Natural killer cell (primary cell): ENCODE results near the gene GRIN1. TPM values are rescaled to one million over a fixed set of nuclear protein-coding genes. Genes with fewer than 3 reads are reported as not detected.

Experiments used
- ATAC-seq, 3 donors: fragments of 150-1000 bp in 2 of 3; fragments of 200-7000 bp in 1 of 3; cut with Tn5 transposase; 1 replicate in 1 of 3; 2 replicates in 2 of 3; pipeline ENCODE4 v1.10.0; 2021; ENCODE audit warnings: mild to moderate bottlenecking in 2 of 3, moderate library complexity in 2 of 3
- DNase-seq, 2 donors: peaks; one replicate each; pipeline versions ENCODE4 v3.0.0 to v3.0.0-alpha.2; 2013 to 2021; ENCODE audit warnings: mixed read lengths in 1 of 2
- H3K27ac ChIP-seq: one replicate; pipeline ENCODE4 v1.5.1; 2013; ENCODE audit warnings: mild to moderate bottlenecking, low read length
- H3K27me3 ChIP-seq: one replicate; pipeline ENCODE4 v1.6.1; 2013; ENCODE audit warnings: low read length; ENCODE audit not compliant: control insufficient read depth, insufficient read depth
- H3K36me3 ChIP-seq: one replicate; pipeline ENCODE4 v1.6.1; 2013; ENCODE audit warnings: low read length; ENCODE audit not compliant: control insufficient read depth, insufficient read depth
- H3K4me1 ChIP-seq: one replicate; pipeline ENCODE4 v1.6.1; 2013; ENCODE audit warnings: low read length; ENCODE audit not compliant: control insufficient read depth, insufficient read depth
- H3K4me3 ChIP-seq: one replicate; pipeline ENCODE4 v1.5.1; 2013; ENCODE audit warnings: low read length
- H3K9me3 ChIP-seq: one replicate; pipeline ENCODE4 v1.6.1; 2013; ENCODE audit warnings: low read length; ENCODE audit not compliant: control insufficient read depth, insufficient read depth
- H3K27ac Mint-ChIP-seq, 2 donors: one replicate each; pipeline ENCODE4 v1.8.0; 2022; ENCODE audit warnings: mild to moderate bottlenecking in 2 of 2, mixed read lengths in 2 of 2, moderate library complexity in 1 of 2
- H3K27me3 Mint-ChIP-seq, 2 donors: one replicate each; pipeline ENCODE4 v1.8.0; 2022; ENCODE audit warnings: low read depth in 2 of 2, mixed read lengths in 2 of 2
- H3K36me3 Mint-ChIP-seq: one replicate; pipeline ENCODE4 v1.8.0; 2022; ENCODE audit warnings: mixed read lengths
- H3K4me1 Mint-ChIP-seq, 2 donors: one replicate each; pipeline ENCODE4 v1.8.0; 2022; ENCODE audit warnings: mixed read lengths in 2 of 2
- H3K4me3 Mint-ChIP-seq: one replicate; pipeline ENCODE4 v1.8.0; 2022; ENCODE audit warnings: mild to moderate bottlenecking, moderate library complexity, mixed read lengths
- H3K9me3 Mint-ChIP-seq, 2 donors: one replicate each; pipeline ENCODE4 v1.8.0; 2022; ENCODE audit warnings: mixed read lengths in 2 of 2
- WGBS: methylation state at CpG from one replicate; pipeline ENCODE4 v1.1.7; 2013; ENCODE audit warnings: missing lambda C conversion rate; ENCODE audit not compliant: insufficient coverage; 5-methylcytosine and 5-hydroxymethylcytosine counted together
- intact Hi-C: fragments of 100-400 bp; cut with micrococcal nuclease; formaldehyde crosslinking; loops from one replicate; pipeline ENCODE4 v1.14.2; 2022
- total RNA-seq, 4 donors: library from RNA; stranded (reverse); fragments of 120-200 nt in 1 of 4; gene quantifications; one replicate each; pipeline versions ENCODE4 v1.2.3 to v1.2.4, GENCODE V29; 2013 to 2022
- TF ChIP-seq, protein P1 (sequence below): fragments of 200-600 bp; IDR thresholded peaks from one replicate; pipeline ENCODE4 v1.8.0; 2022; ENCODE audit warnings: antibody characterized with exemption

GRIN1 gene
- total RNA-seq, 3 donors from 2014 or later (not counting 1 experiment from before 2014, with no cell fraction given), result not detected

DNA sequence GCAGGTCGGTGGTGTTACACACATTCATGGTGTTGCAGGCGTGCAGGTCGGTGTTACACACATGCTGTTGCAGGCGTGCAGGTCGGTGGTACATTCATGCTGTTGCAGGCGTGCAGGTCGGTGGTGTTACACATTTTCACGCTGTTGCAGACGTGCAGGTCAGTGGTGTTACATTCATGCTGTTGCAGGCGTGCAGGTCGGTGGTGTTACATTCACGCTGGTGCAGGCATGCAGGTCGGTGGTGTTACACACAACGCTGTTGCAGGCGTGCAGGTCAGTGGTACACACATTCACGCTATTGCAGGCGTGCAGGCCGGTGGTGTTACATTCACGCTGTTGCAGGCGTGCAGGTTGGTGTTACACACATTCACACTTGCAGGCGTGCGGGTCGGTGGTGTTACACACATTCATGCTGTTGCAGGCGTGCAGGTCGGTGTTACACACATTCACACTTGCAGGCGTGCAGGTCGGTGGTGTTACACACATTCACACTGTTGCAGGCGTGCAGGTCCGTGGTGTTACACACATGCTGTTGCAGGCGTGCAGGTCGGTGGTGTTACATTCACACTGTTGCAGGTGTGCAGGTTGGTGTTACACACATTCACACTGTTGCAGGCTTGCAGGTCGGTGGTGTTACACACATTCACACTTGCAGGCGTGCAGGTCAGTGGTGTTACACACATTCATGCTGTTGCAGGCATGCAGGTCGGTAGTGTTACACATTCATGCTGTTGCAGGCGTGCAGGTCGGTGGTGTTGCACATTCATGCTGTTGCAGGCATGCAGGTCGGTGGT is 35.6 kb upstream of the GRIN1 start:
- DNase-seq, result no peak
- no peak for ATAC-seq
- 94% methylated on average over 37 of the region's 37 CpGs for WGBS

DNA sequence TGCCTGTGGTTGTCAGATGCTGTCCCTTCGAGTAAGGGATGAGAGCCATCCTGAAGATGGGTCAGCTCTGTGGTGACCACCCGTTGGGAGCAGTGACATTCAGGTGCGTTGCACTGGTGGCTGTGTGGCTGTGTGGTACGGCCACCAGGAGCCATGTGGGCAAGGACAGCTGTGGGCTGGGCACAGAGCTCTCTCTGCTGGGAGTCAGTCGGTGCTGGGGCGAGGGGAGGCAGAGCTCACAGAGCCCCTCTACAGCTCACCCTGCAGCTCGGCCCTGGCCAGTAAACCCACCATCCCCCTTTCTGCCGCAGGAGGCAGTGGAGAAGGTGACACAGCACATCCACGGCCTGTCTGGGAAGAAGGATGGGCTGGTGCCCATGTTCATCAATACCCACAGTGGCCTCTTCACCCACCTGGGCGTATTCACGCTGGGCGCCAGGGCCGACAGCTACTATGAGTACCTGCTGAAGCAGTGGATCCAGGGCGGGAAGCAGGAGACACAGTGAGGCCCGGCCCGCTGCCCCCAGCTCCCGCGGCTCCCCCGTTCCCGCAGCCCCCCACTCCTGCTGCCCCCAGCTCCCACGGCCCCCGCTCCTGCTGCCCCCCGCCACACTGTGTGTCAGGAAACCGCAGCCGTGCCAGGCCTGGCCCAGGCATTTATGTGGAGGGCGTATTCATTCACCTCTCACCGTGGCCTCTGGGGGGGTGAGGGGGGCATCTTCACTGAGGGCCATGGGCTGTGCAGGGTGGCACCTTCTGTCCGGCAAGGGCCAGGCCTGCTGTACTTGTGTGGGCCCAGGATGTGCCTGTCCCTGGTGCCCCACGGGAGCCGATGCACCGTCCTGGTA is 32.9 kb upstream of the GRIN1 start:
- intact Hi-C loops, result no loop called here
- Histone ChIP-seq H3K27me3 (no peaks in the 10 kb centered on the region), H3K9me3 (no peaks in the 10 kb centered on the region), H3K4me1 (no peaks in the 10 kb centered on the region), H3K27ac (no peak overlapping the region), H3K4me3 (no peak overlapping the region), H3K36me3 (peaks cover 82% of the 10 kb centered on the region)
- Mint-ChIP-seq H3K9me3 (no peaks in the 10 kb centered on the region), H3K36me3 (no peaks in the 10 kb centered on the region), H3K27me3 (no peaks in the 10 kb centered on the region), H3K27ac (no peak overlapping the region), H3K4me3 (no peak overlapping the region), H3K4me1 (no peaks in the 10 kb centered on the region)
- TF ChIP-seq, protein P1, sequence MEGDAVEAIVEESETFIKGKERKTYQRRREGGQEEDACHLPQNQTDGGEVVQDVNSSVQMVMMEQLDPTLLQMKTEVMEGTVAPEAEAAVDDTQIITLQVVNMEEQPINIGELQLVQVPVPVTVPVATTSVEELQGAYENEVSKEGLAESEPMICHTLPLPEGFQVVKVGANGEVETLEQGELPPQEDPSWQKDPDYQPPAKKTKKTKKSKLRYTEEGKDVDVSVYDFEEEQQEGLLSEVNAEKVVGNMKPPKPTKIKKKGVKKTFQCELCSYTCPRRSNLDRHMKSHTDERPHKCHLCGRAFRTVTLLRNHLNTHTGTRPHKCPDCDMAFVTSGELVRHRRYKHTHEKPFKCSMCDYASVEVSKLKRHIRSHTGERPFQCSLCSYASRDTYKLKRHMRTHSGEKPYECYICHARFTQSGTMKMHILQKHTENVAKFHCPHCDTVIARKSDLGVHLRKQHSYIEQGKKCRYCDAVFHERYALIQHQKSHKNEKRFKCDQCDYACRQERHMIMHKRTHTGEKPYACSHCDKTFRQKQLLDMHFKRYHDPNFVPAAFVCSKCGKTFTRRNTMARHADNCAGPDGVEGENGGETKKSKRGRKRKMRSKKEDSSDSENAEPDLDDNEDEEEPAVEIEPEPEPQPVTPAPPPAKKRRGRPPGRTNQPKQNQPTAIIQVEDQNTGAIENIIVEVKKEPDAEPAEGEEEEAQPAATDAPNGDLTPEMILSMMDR, result no peak
- 97% methylated on average over 31 of the region's 31 CpGs for WGBS
- ATAC-seq (no peak), DNase-seq (no peak)

More for the DNA sequence above, 35.6 kb upstream of the GRIN1 start:
- Mint-ChIP-seq H3K36me3 (no peaks in the 10 kb centered on the region), H3K9me3 (no peaks in the 10 kb centered on the region), H3K4me3 (no peak overlapping the region), H3K27me3 (no peaks in the 10 kb centered on the region), H3K4me1 (no peaks in the 10 kb centered on the region), H3K27ac (no peak overlapping the region)
- intact Hi-C loops, result no loop called here
- H3K9me3 ChIP-seq, result no peaks in the 10 kb centered on the region
- TF ChIP-seq, protein P1, result no peak
- no peak overlapping the region for H3K27ac ChIP-seq
- H3K36me3 ChIP-seq, result peaks cover 78% of the 10 kb centered on the region
- no peaks in the 10 kb centered on the region for H3K27me3 ChIP-seq
- H3K4me1 ChIP-seq, result no peaks in the 10 kb centered on the region
- H3K4me3 ChIP-seq, result no peak overlapping the region

DNA sequence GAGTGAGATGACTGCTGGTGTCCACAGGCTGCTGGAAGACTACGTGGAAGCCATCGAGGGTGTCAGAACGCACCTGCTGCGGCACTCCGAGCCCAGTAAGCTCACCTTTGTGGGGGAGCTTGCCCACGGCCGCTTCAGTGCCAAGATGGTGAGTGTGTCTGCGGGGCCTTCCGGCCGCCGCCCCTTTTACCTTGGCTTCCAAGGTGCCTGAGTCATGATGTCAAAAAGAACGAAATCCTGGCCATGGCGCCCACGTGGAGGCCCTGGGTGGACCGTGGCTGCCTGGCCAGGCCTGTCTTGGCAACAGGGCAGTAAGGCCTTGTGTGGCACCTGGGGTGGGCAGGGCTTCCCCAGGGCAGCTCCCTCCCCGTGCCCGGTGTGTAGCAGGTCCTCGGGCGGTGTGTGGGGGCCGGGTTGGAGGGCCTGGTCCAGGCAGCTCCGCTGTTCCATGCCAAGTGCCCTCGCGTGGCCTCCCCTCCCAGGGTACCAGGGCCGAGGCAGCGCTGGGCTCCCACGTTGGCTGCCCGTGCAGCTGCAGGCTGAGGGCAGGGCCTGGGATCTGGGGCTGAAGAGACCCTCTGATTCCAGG is 32.2 kb upstream of the GRIN1 start:
- no peaks in the 10 kb centered on the region for H3K27me3 ChIP-seq
- no peaks in the 10 kb centered on the region for H3K4me1 ChIP-seq
- H3K36me3 Mint-ChIP-seq, result no peaks in the 10 kb centered on the region
- no peak overlapping the region for H3K4me3 ChIP-seq
- DNase-seq (no peak), ATAC-seq (no peak)
- no peak overlapping the region for H3K27ac ChIP-seq
- H3K27me3 Mint-ChIP-seq, result no peaks in the 10 kb centered on the region
- intact Hi-C loops, result no loop called here
- H3K9me3 Mint-ChIP-seq, result no peaks in the 10 kb centered on the region
- TF ChIP-seq, protein P1, result no peak
- no peaks in the 10 kb centered on the region for H3K9me3 ChIP-seq
- 96% methylated on average over 27 of the region's 27 CpGs for WGBS
- peaks cover 80% of the 10 kb centered on the region for H3K36me3 ChIP-seq
- H3K4me1 Mint-ChIP-seq, result no peaks in the 10 kb centered on the region
- no peak overlapping the region for H3K27ac Mint-ChIP-seq
- H3K4me3 Mint-ChIP-seq, result no peak overlapping the region
